HL-60 (cell line): ENCODE measurements around the gene SLC9A3.

ENCODE experiments used
- DNase-seq, 2 experiments: peaks; one replicate each; pipeline ENCODE4 v3.0.0-alpha.2; 2010 to 2020; ENCODE audit warnings: low read depth in 1 of 2, low spot score in 1 of 2
- H3K27ac ChIP-seq: fragments of 250-450 bp; sonication (Bioruptor Pico); replicated peaks from 2 replicates; pipeline ENCODE4 v1.5.1; 2020; ENCODE audit warnings: mild to moderate bottlenecking, moderate library complexity
- H3K27me3 ChIP-seq: fragments of 250-450 bp; sonication (Bioruptor Pico); 2 replicates; pipeline ENCODE4 v1.5.1; 2021; ENCODE audit warnings: mild to moderate bottlenecking, moderate library complexity; ENCODE audit not compliant: insufficient read depth, poor library complexity, severe bottlenecking
- H3K4me3 ChIP-seq: replicated peaks from 2 replicates; pipeline ENCODE4 v1.5.1; 2011; ENCODE audit warnings: mild to moderate bottlenecking, control low read depth, low read length; ENCODE audit not compliant: insufficient read depth
- CTCF ChIP-seq: IDR thresholded peaks from one replicate; pipeline ENCODE4 v1.5.1; 2011; ENCODE audit warnings: low read length, control low read depth, inconsistent platforms; ENCODE audit not compliant: insufficient read depth
- GABPA ChIP-seq: IDR thresholded peaks from 2 replicates; pipeline ENCODE4 v1.6.1; 2012; ENCODE audit warnings: low read depth
- POLR2AphosphoS5 ChIP-seq: IDR thresholded peaks from 2 replicates; pipeline ENCODE4 v1.6.1; 2012; ENCODE audit warnings: low read depth
- REST ChIP-seq: IDR thresholded peaks from 2 replicates; pipeline ENCODE4 v1.6.1; 2012; ENCODE audit warnings: low read depth; ENCODE audit not compliant: insufficient replicate concordance
- SPI1 ChIP-seq: IDR thresholded peaks from 2 replicates; pipeline ENCODE4 v1.6.1; 2012; ENCODE audit warnings: low read depth, mild to moderate bottlenecking, borderline replicate concordance

SLC9A3 gene

GRCh38 chr5:458547-459353 lies 65.5 kb downstream of the SLC9A3 start:
- H3K27ac ChIP-seq = no peak overlapping the region
- DNase-seq = no peak
- TF ChIP-seq GABPA = no peak
- TF ChIP-seq POLR2AphosphoS5 = no peak
- no peak for TF ChIP-seq SPI1
- no peak for TF ChIP-seq CTCF
- TF ChIP-seq REST = no peak

GRCh38 chr5:457195-457961 lies 66.9 kb downstream of the SLC9A3 start:
- Histone ChIP-seq H3K27me3 (no peaks in the 10 kb centered on the region), H3K27ac (no peak overlapping the region), H3K4me3 (no peak overlapping the region)
- TF ChIP-seq CTCF (no peak), SPI1 (no peak), POLR2AphosphoS5 (no peak), REST (no peak), GABPA (no peak)
- no peak for DNase-seq

More at GRCh38 chr5:458547-459353, 65.5 kb downstream of the SLC9A3 start:
- no peak overlapping the region for H3K4me3 ChIP-seq
- H3K27me3 ChIP-seq = no peaks in the 10 kb centered on the region

GRCh38 chr5:456351-457194 lies 67.7 kb downstream of the SLC9A3 start:
- Histone ChIP-seq H3K27me3 (no peaks in the 10 kb centered on the region), H3K27ac (no peak overlapping the region), H3K4me3 (no peak overlapping the region)
- TF ChIP-seq POLR2AphosphoS5 (no peak), REST (no peak), CTCF (no peak), SPI1 (no peak), GABPA (no peak)
- DNase-seq = no peak
